Lung (tissue), 12 donors: ENCODE measurements around the gene MT1M. TPM values are rescaled to one million over a fixed set of nuclear protein-coding genes. Genes with fewer than 3 reads are reported as not detected.
A peak's percentile ranks its signal among the peaks of the same experiment; 100 is the strongest.

Source experiments
- ATAC-seq: fragments of 200-7000 bp; cut with Tn5 transposase; one replicate; pipeline ENCODE4 v1.9.1; 2020; ENCODE audit warnings: moderate number of reproducible peaks; ENCODE audit not compliant: insufficient read depth, low FRiP score
- DNase-seq, 3 donors: peaks; one replicate each; pipeline ENCODE4 v3.0.0-alpha.2; 2013 to 2017
- H3K27ac ChIP-seq, 2 donors: one replicate each; pipeline ENCODE4 v1.5.1; 2013; ENCODE audit warnings: mild to moderate bottlenecking in 2 of 2, moderate library complexity in 2 of 2, control low read depth in 1 of 2, inconsistent platforms in 1 of 2, low read depth in 1 of 2, low read length in 1 of 2
- H3K27me3 ChIP-seq, 3 donors: one replicate each; pipeline ENCODE4 v1.5.1; 2013; ENCODE audit warnings: low read length in 2 of 3; ENCODE audit not compliant: control insufficient read depth in 3 of 3, insufficient read depth in 3 of 3
- H3K36me3 ChIP-seq, 4 donors: one replicate each; pipeline ENCODE4 v1.5.1; 2013; ENCODE audit warnings: low read length in 4 of 4, mild to moderate bottlenecking in 1 of 4, moderate library complexity in 1 of 4; ENCODE audit not compliant: control insufficient read depth in 4 of 4, insufficient read depth in 4 of 4
- H3K4me1 ChIP-seq, 5 donors: one replicate each; pipeline ENCODE4 v1.5.1; 2013; ENCODE audit warnings: low read length in 5 of 5, mild to moderate bottlenecking in 2 of 5, moderate library complexity in 1 of 5; ENCODE audit not compliant: control insufficient read depth in 5 of 5, insufficient read depth in 5 of 5
- H3K4me3 ChIP-seq: one replicate; pipeline ENCODE4 v1.5.1; 2013; ENCODE audit warnings: mild to moderate bottlenecking, control low read depth, moderate library complexity
- H3K9ac ChIP-seq, 2 donors: one replicate each; pipeline ENCODE4 v1.5.1; 2013; ENCODE audit warnings: low read length in 2 of 2, control low read depth in 1 of 2; ENCODE audit not compliant: insufficient read depth in 1 of 2
- H3K9me3 ChIP-seq, 4 donors: one replicate each; pipeline ENCODE4 v1.5.1; 2013; ENCODE audit warnings: low read length in 3 of 4, mild to moderate bottlenecking in 1 of 4, moderate library complexity in 1 of 4; ENCODE audit not compliant: control insufficient read depth in 4 of 4, insufficient read depth in 3 of 4
- CTCF ChIP-seq: IDR thresholded peaks from 2 replicates; pipeline ENCODE4 v1.5.1; 2012; ENCODE audit warnings: mild to moderate bottlenecking; ENCODE audit errors: control extremely low read depth, extremely low read depth
- WGBS, 2 donors: extraction: QIAGEN DNeasy Blood & Tissue Kit; methylation state at CpG; one replicate each; pipeline ENCODE4 v1.1.7; 2013; 5-methylcytosine and 5-hydroxymethylcytosine counted together
- polyA plus RNA-seq, 2 donors: library from polyadenylated mRNA; stranded (reverse); fragments of 200-250 nt; gene quantifications; one replicate each; pipeline ENCODE4 v1.2.1, GENCODE V29; 2013
- total RNA-seq, 2 donors: library from RNA; depleted of rRNA in 1 of 2; stranded (reverse); fragments of >200 nt in 1 of 2; gene quantifications; one replicate each; pipeline ENCODE4 v1.2.1, GENCODE V29; 2014 to 2021
- donor health status: control.
- donor health status: control.
- donor health status: Bipolar disorder and iron deficiency.
- donor health status: healthy.
- donor health status: DM: yes; HTN: yes; CAD: no.

MT1M gene
- total and polyA plus RNA-seq, 4 donors, result 0.88 to 251 (median 43.5) TPM

DNA sequence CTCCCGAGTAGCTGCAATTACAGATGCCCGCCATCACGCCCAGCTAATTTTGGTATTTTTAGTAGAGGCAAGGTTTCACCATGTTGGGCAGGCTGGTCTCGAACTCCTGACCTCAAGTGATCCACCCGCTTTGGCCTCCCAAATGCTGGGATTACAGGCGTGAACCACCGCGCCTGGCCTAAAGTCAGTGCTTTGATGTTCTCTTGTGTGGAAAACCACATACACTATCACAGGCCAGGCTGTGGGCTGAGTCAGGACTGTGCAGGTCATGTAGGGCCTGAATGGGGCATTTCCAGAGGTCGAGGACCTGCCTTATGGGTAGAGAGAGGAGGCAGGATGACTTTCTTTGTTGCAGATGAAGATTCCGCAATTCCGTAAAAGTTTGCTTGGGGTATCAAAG is 48.2 kb upstream of the MT1M start:
- Histone ChIP-seq H3K9ac (no peak overlapping the region), H3K36me3 (no peaks in the 10 kb centered on the region), H3K9me3 (no peaks in the 10 kb centered on the region), H3K27ac (no peak overlapping the region), H3K4me1 (peaks cover 0 to 3% (median 0%) of the 10 kb centered on the region in 5 donors), H3K4me3 (no peak overlapping the region), H3K27me3 (peaks cover 0 to 28% (median 20%) of the 10 kb centered on the region in 3 donors)
- ATAC-seq, result no peak
- DNase-seq, result no peak
- 86 to 97% methylated on average over 11 of the region's 11 CpGs for WGBS, 2 donors
- TF ChIP-seq CTCF, result no peak

DNA sequence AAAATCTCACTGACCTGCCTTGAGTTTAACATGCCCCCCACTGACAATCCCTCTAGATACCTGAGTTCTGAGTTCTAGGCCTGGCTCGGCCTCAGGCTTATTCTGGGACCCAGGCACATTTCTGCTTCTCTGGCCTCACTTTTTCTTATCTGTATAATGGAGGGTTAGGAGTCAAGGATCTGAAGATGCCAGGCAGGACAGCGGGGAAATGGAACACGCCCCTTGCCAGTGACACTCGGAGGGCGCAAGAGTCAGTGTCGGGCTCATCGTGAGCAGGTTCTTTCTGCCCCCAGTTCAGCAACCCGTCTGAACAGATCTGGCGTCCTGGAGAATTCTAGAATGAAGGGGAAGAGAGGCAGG is 43.7 kb upstream of the MT1M start:
- no peak for DNase-seq
- WGBS, 2 donors, result 38 to 40% methylated on average over 9 of the region's 9 CpGs
- ATAC-seq, result no peak
- H3K27me3 ChIP-seq, result peaks cover 5 to 48% (median 29%) of the 10 kb centered on the region in 3 donors
- H3K9ac ChIP-seq, result no peak overlapping the region
- no peak overlapping the region for H3K4me3 ChIP-seq
- no peaks in the 10 kb centered on the region for H3K9me3 ChIP-seq
- H3K4me1 ChIP-seq, result peaks cover 0 to 7% (median 0%) of the 10 kb centered on the region in 5 donors
- H3K36me3 ChIP-seq, result no peaks in the 10 kb centered on the region
- no peak overlapping the region for H3K27ac ChIP-seq
- TF ChIP-seq CTCF, result no peak

DNA sequence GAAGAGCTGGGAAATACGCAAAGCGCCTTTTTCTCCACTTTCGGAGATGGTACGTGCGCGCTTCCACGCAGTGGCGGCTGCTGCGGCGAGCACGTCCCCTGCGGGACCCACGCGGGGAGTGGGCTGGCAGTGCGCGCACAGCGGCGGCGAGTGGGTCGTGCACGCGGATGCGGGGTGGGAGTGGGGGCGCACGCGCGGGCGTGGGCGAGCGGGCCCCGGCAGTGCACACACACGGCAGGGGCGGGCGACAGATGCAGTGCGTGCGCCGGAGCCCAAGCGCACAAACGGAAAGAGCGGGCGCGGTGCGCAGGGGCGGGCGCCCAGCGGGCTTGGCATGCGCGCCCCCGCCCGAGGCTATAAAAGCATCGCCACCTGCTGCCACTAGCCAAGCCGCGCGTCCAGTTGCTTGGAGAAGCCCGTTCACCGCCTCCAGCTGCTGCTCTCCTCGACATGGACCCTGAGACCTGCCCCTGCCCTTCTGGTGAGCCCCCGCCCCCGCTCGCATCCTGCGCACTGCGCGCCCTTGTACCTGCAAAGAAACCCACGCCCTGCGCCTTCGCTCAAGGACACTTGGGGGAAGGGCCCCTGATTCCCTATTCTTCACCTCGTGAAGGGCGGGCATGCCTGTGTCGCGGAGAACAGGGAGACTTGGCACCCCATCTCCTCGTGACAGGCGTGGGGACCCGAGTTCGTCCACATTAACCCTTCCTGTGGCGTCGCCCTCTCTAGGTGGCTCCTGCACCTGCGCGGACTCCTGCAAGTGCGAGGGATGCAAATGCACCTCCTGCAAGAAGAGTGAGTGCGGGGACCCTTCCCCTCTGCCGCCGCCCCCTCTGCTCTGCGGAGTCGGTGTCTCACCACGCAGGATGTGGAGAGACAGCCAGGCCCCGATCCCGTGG is 43.1 kb upstream of the MT1M start, which contains the start of gene MT3:
MT3 (plus strand) TSS at position 388 of the 899 bp plus-strand sequence; CDS start at position 451, 63 bp downstream.
- no peak within 1 kb of the TSS for H3K27ac ChIP-seq
- 5% methylated on average over 79 to 87 of the region's 87 CpGs for WGBS, 2 donors

More for the DNA sequence above, 43.1 kb upstream of the MT1M start, which contains the start of gene MT3:
- no peaks in the 10 kb centered on the region for H3K36me3 ChIP-seq
- peaks cover 5 to 48% (median 29%) of the 10 kb centered on the region in 3 donors for H3K27me3 ChIP-seq
- ATAC-seq (no peak), DNase-seq (peak in 1 of 3 donors; percentile 13)
- no peaks in the 10 kb centered on the region for H3K9me3 ChIP-seq
- H3K4me1 ChIP-seq, result peaks cover 0 to 7% (median 0%) of the 10 kb centered on the region in 5 donors
- TF ChIP-seq CTCF, result no peak
- H3K4me3 ChIP-seq, result no peak within 1 kb of the TSS
- H3K9ac ChIP-seq, result no peak within 1 kb of the TSS
